Kidney epithelial cell (primary cell): ENCODE measurements around the gene HMCN1. TPM values are rescaled to one million over a fixed set of nuclear protein-coding genes. Genes with fewer than 3 reads are reported as not detected.

Experiments
- DNase-seq: peaks from one replicate; pipeline ENCODE4 v3.0.0-alpha.2; 2010; ENCODE audit warnings: low read depth
- H3K27me3 ChIP-seq: 2 replicates; pipeline ENCODE4 v1.6.0; 2011; ENCODE audit warnings: low read length; ENCODE audit not compliant: control insufficient read depth, insufficient read depth
- H3K36me3 ChIP-seq: 2 replicates; pipeline ENCODE4 v1.5.1; 2011; ENCODE audit warnings: low read length; ENCODE audit not compliant: control insufficient read depth, insufficient read depth
- H3K4me3 ChIP-seq: 2 replicates; pipeline ENCODE4 v1.5.1; 2011; ENCODE audit warnings: low read depth, mild to moderate bottlenecking, control low read depth, low read length
- total RNA-seq: library from RNA; depleted of rRNA; stranded (reverse); fragments of >200 nt; gene quantifications from 2 replicates; pipeline ENCODE4 v1.2.3, GENCODE V29; 2015
- TF ChIP-seq, protein P1 (sequence below): IDR thresholded peaks from 2 replicates; pipeline ENCODE4 v1.5.1; 2011; ENCODE audit warnings: mild to moderate bottlenecking, moderate library complexity, low read length, control low read depth, inconsistent platforms; ENCODE audit not compliant: insufficient read depth, poor library complexity, severe bottlenecking

The HMCN1 gene
- total RNA-seq, 1 donor from 2014 or later: 1.3 TPM

DNA sequence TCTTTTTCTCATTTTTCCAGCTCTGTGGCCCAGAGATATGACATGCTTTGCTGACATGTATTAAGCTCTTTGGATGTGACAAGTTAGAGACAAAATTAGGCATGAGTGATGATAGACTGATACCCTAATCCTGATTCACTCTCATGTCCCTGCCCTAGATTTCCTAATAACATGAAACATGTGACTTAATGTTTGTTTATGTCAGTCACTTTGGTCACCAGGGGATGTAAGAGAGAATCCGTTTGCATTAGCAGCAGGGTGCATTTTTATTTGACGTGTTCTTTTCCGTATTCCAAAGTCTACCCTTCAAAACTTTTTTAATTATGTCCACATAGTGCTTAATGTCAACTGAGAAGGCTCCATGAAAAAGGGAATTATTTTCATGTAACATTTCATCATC lies 192.4 kb downstream of the HMCN1 start:
- DNase-seq: no peak
- Histone ChIP-seq H3K4me3 (no peak overlapping the region), H3K36me3 (no peaks in the 10 kb centered on the region), H3K27me3 (no peaks in the 10 kb centered on the region)
- TF ChIP-seq, protein P1, sequence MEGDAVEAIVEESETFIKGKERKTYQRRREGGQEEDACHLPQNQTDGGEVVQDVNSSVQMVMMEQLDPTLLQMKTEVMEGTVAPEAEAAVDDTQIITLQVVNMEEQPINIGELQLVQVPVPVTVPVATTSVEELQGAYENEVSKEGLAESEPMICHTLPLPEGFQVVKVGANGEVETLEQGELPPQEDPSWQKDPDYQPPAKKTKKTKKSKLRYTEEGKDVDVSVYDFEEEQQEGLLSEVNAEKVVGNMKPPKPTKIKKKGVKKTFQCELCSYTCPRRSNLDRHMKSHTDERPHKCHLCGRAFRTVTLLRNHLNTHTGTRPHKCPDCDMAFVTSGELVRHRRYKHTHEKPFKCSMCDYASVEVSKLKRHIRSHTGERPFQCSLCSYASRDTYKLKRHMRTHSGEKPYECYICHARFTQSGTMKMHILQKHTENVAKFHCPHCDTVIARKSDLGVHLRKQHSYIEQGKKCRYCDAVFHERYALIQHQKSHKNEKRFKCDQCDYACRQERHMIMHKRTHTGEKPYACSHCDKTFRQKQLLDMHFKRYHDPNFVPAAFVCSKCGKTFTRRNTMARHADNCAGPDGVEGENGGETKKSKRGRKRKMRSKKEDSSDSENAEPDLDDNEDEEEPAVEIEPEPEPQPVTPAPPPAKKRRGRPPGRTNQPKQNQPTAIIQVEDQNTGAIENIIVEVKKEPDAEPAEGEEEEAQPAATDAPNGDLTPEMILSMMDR: no peak

GRCh38 chr1:185929776-185930175 lies 195.6 kb downstream of the HMCN1 start:
- Histone ChIP-seq H3K36me3 (no peaks in the 10 kb centered on the region), H3K4me3 (no peak overlapping the region), H3K27me3 (no peaks in the 10 kb centered on the region)
- no peak for DNase-seq
- TF ChIP-seq, protein P1: no peak

DNA sequence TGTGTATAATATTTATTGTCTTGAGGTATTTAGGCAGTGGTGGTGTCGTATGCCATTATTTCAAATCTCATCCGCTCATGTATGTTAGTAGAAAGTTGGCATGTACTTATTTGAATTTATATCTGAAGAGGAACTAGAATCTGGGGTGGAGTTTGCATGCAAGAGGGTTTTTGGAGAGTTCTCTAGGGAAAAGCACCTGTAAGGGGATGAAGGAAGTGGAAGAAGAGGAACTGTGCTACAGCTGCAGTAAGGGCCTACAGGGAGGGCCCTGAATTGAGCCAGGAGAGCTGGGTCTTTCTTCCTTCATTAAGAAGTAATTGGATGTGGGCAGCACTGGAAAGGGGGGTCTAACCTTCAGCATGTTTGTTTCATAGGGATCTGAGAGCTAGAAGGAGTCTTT lies 197.2 kb downstream of the HMCN1 start:
- Histone ChIP-seq H3K36me3 (no peaks in the 10 kb centered on the region), H3K27me3 (no peaks in the 10 kb centered on the region), H3K4me3 (no peak overlapping the region)
- TF ChIP-seq, protein P1: no peak
- DNase-seq: no peak

DNA sequence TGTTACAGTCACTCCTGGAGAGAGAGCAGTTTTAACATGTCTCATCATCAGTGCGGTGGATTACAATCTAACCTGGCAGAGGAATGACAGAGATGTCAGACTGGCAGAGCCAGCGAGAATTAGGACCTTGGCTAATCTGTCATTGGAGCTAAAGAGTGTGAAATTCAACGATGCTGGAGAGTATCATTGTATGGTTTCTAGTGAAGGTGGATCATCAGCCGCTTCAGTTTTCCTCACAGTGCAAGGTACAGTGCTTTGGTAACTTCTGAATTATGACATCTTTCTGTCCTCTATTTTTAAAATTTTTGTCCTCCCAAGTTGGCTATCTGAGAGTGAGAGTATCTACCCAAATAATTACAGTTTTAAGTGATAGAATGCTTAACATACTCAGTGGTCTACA lies 199.4 kb downstream of the HMCN1 start:
- Histone ChIP-seq H3K36me3 (no peaks in the 10 kb centered on the region), H3K4me3 (no peak overlapping the region), H3K27me3 (no peaks in the 10 kb centered on the region)
- TF ChIP-seq, protein P1: no peak
- DNase-seq: no peak

- H3K36me3 ChIP-seq: no peaks in the 10 kb centered on the region
- no peak overlapping the region for H3K4me3 ChIP-seq
- TF ChIP-seq, protein P1: no peak
- DNase-seq: peak; percentile 34
- no peaks in the 10 kb centered on the region for H3K27me3 ChIP-seq
Measured at GRCh38 chr1:185934476-185935189, 200.4 kb downstream of the HMCN1 start.

DNA sequence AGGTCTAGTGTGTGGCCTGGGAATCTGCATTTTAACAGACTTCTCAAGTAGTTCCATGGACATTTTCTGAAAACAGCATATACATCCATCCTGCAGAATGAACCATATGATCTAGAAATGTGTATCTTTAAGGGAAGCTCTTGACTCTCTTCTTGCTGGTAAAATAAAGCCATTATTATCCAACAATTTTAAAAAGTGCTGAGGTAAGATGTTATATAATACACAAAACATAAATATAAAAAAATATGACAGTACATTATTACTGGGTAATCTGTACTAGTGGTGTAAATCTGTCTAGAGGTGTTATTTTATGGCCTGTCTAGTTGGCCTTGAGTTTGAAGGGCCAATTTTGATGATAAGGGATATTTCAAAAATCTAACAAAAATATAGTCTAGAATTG lies 201.2 kb downstream of the HMCN1 start:
- TF ChIP-seq, protein P1: no peak
- no peaks in the 10 kb centered on the region for H3K27me3 ChIP-seq
- no peak for DNase-seq

More for the DNA sequence above, 201.2 kb downstream of the HMCN1 start:
- Histone ChIP-seq H3K36me3 (no peaks in the 10 kb centered on the region), H3K4me3 (no peak overlapping the region)
